Peyer's patch (tissue), 4 donors: ENCODE measurements around the gene CRYBG3. TPM values are rescaled to one million over a fixed set of nuclear protein-coding genes. Genes with fewer than 3 reads are reported as not detected.

ENCODE experiments used
- DNase-seq, 3 donors: peaks; one replicate each; pipeline ENCODE4 v3.0.0-alpha.2; 2017 to 2019
- H3K27ac ChIP-seq, 4 donors: fragments of 200-600 bp; sonication (generic); one replicate each; pipeline ENCODE4 v1.5.1; 2016 to 2019
- H3K27me3 ChIP-seq, 2 donors: fragments of 200-600 bp; sonication (generic); one replicate each; pipeline ENCODE4 v1.5.1; 2019
- H3K36me3 ChIP-seq, 3 donors: fragments of 200-600 bp; sonication (generic); one replicate each; pipeline ENCODE4 v1.5.1; 2016 to 2019
- H3K4me1 ChIP-seq, 4 donors: fragments of 200-600 bp; sonication (generic); one replicate each; pipeline ENCODE4 v1.5.1; 2016 to 2019
- H3K4me3 ChIP-seq, 4 donors: fragments of 200-600 bp; sonication (generic); 1 replicate in 3 of 4; 2 replicates in 1 of 4; pipeline ENCODE4 v1.5.1; 2016 to 2019; ENCODE audit warnings: mild to moderate bottlenecking in 1 of 4
- H3K9me3 ChIP-seq, 4 donors: fragments of 200-600 bp; sonication (generic); one replicate each; pipeline ENCODE4 v1.5.1; 2016 to 2019; ENCODE audit warnings: mild to moderate bottlenecking in 1 of 4
- POLR2A ChIP-seq, 2 donors: fragments of 450-650 bp; IDR thresholded peaks; one replicate each; pipeline ENCODE4 v1.5.1; 2017; ENCODE audit warnings: antibody characterized with exemption in 2 of 2, mild to moderate bottlenecking in 2 of 2, moderate library complexity in 2 of 2
- total RNA-seq, 4 donors: library from RNA; depleted of rRNA; stranded (reverse); fragments of >200 nt; gene quantifications; one replicate each; pipeline ENCODE4 v1.1.0, GENCODE V29; 2016
- TF ChIP-seq, protein P1 (sequence below), 6 experiments: fragments of 450-650 bp in 4 of 6; fragments of 200-600 bp in 2 of 6; sonication (generic) in 1 of 6; IDR thresholded peaks; one replicate each; pipeline ENCODE4 v1.5.1; 2017 to 2019; ENCODE audit warnings: antibody characterized with exemption in 6 of 6, mild to moderate bottlenecking in 3 of 6, moderate library complexity in 1 of 6

Gene CRYBG3
- total RNA-seq, 4 donors from 2014 or later, result 11.4 to 47.0 (median 16.9) TPM

DNA sequence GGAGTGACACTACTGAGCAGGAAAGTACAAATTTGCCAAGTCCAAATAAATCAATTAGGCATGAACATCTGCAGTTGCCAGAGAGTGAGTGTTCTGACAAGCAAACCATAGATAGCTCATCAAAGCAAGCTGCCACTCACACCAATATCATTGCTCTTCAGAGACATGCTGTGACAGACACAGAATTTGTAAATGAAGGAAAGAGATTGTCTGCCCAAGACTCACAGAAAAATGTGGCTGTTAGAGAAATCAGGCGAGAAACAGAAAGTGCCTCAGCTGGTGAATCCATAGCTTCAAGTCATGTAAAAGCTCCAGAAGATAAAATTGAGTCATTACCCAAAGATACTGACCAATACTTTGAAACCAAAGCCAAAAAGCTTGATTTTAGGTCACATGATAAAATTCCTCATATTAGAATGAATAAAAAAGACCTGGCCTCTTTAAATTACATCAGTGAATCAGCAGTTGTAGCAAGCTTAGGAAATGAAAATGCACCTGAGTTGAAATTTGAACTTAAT, 50.8 kb downstream of the CRYBG3 start:
- H3K27ac ChIP-seq, result no peak overlapping the region

DNA sequence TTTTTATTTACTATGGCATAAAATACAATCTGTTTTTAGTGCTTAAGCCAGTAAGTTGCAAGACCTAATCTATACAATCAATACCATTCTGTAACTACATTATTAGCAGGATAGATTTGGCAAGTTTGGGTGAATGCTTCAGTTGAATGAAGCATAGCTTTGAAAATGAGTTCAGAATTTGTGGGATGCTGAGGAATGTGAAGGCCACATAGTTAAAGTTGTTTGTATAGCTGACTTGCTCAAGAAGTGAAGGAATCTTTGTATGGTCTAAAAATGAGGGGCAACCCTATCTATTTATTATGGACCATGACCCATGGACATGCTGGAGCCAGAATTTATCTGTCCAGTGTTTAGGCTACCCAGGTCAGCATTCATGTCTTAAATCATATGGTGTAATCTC, 58.5 kb downstream of the CRYBG3 start:
- H3K9me3 ChIP-seq, result no peaks in the 10 kb centered on the region
- no peak for DNase-seq
- TF ChIP-seq, protein P1, sequence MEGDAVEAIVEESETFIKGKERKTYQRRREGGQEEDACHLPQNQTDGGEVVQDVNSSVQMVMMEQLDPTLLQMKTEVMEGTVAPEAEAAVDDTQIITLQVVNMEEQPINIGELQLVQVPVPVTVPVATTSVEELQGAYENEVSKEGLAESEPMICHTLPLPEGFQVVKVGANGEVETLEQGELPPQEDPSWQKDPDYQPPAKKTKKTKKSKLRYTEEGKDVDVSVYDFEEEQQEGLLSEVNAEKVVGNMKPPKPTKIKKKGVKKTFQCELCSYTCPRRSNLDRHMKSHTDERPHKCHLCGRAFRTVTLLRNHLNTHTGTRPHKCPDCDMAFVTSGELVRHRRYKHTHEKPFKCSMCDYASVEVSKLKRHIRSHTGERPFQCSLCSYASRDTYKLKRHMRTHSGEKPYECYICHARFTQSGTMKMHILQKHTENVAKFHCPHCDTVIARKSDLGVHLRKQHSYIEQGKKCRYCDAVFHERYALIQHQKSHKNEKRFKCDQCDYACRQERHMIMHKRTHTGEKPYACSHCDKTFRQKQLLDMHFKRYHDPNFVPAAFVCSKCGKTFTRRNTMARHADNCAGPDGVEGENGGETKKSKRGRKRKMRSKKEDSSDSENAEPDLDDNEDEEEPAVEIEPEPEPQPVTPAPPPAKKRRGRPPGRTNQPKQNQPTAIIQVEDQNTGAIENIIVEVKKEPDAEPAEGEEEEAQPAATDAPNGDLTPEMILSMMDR (IDR thresholded peaks at IDR 0.05), result no peak
- TF ChIP-seq POLR2A (IDR thresholded peaks at IDR 0.05), result no peak
- peaks cover 0 to 7% (median 0%) of the 10 kb centered on the region in 4 donors for H3K4me1 ChIP-seq
- H3K4me3 ChIP-seq, result no peak overlapping the region
- H3K36me3 ChIP-seq, result peaks cover 0 to 16% (median 0%) of the 10 kb centered on the region in 3 donors
- H3K27ac ChIP-seq, result no peak overlapping the region
- H3K27me3 ChIP-seq, result no peaks in the 10 kb centered on the region

More for the DNA sequence above, 50.8 kb downstream of the CRYBG3 start:
- DNase-seq, result no peak
- Histone ChIP-seq H3K27me3 (no peaks in the 10 kb centered on the region), H3K36me3 (peaks cover 0 to 9% (median 0%) of the 10 kb centered on the region in 3 donors), H3K9me3 (no peaks in the 10 kb centered on the region), H3K4me1 (no peaks in the 10 kb centered on the region), H3K4me3 (no peak overlapping the region)
- TF ChIP-seq, protein P1 (IDR thresholded peaks at IDR 0.05), result no peak
- TF ChIP-seq POLR2A (IDR thresholded peaks at IDR 0.05), result no peak

DNA sequence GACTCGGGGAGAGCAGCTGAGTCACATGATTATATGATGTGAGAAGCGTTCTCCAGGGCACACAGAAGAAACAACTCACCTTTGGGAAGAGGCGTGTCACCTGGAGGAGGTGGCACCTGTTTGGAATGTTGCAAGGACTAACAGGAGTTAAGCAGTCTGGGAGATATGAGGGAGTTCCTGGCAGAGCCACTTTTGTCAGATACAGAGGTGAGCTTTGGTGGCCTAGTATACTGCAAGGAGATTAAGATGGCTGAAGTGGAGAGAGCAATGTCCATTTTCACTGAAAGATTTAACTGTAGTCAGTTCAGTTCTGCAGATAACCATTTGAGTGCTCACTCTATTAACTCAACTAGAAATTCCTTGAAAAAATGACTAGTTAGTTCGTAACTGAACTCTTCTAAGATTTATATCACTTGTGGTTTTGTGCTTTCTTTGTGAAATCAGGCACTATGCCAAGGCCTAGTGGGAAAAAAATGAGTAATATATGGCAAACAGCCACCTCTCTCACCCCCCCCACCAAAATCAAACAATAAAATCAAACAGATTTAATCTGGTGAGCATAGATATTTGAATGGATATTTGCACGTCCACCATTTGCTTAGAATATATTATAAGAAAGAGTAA, 61.3 kb downstream of the CRYBG3 start:
- H3K27ac ChIP-seq, result no peak overlapping the region
- H3K36me3 ChIP-seq, result peaks cover 0 to 28% (median 0%) of the 10 kb centered on the region in 3 donors
- TF ChIP-seq, protein P1 (IDR thresholded peaks at IDR 0.05), result no peak
- no peak for TF ChIP-seq POLR2A (IDR thresholded peaks at IDR 0.05)
- H3K4me3 ChIP-seq, result no peak overlapping the region
- no peaks in the 10 kb centered on the region for H3K9me3 ChIP-seq
- no peaks in the 10 kb centered on the region for H3K27me3 ChIP-seq
- peaks cover 0 to 7% (median 0%) of the 10 kb centered on the region in 4 donors for H3K4me1 ChIP-seq
- no peak for DNase-seq

DNA sequence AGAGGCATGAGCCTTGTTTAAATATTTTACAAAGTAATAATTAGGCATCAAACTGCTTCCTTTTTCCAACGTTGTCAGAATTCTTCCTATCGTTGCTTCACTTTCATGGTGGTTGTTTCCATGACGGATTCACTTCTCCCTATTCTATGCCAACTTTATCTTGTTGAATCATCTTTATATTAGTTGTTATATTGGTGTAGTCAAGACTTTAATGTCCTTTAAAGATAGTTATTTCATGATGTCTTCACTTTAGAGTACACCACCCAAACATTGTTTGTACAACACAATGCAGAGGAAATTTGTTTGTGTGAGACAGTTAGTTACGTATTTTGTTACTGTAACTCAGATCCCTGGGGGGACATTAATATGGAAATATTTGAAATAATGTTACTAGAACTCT, 61.9 kb downstream of the CRYBG3 start:
- TF ChIP-seq POLR2A (IDR thresholded peaks at IDR 0.05), result no peak
- TF ChIP-seq, protein P1 (IDR thresholded peaks at IDR 0.05), result no peak
- Histone ChIP-seq H3K27ac (no peak overlapping the region), H3K4me3 (no peak overlapping the region), H3K4me1 (peaks cover 0 to 7% (median 0%) of the 10 kb centered on the region in 4 donors), H3K27me3 (no peaks in the 10 kb centered on the region), H3K36me3 (peaks cover 0 to 35% (median 0%) of the 10 kb centered on the region in 3 donors), H3K9me3 (no peaks in the 10 kb centered on the region)
- no peak for DNase-seq

DNA sequence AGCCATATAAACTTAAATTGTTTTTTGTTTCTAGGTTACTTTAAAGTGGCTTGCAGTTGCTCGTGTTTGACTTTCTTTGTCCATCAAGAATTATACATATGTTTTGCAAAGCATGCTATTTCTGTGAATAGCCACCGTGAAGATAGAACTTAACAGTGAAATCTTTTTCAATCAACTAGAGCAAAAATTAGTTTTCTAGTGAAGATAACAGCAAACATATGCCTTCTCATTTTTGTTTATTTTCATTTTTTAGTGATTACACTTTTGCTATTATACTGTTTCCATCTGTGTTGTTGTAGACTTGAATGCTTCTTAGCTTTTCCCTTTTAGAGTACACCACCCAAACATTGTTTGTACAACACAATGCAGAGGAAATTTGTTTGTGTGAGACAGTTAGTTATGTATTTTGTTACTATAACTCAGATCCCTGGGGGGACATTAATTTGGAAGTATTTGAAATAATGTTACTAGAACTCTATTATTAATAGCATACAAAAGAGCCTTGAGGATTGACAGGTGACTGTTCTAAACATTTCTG, 62.8 kb downstream of the CRYBG3 start:
- Histone ChIP-seq H3K27me3 (no peaks in the 10 kb centered on the region), H3K9me3 (no peaks in the 10 kb centered on the region), H3K4me1 (peaks cover 0 to 7% (median 0%) of the 10 kb centered on the region in 4 donors), H3K27ac (no peak overlapping the region), H3K4me3 (no peak overlapping the region), H3K36me3 (peaks cover 0 to 43% (median 0%) of the 10 kb centered on the region in 3 donors)
- no peak for DNase-seq
- TF ChIP-seq POLR2A (IDR thresholded peaks at IDR 0.05), result no peak
- TF ChIP-seq, protein P1 (IDR thresholded peaks at IDR 0.05), result no peak
